GM18520 (cell line): Measurements from ENCODE around the gene GAS6.
"Not testable (repeated sequence)": the region's sequence is repeated elsewhere in the genome, so short reads cannot be mapped to it uniquely, and the experiment has no call there.

Experiments used
- ATAC-seq: cut with Tn5 transposase; IDR thresholded peaks from one replicate; pipeline ENCODE4 v1.9.1; 2021; ENCODE audit not compliant: unreplicated experiment

GAS6 gene

DNA sequence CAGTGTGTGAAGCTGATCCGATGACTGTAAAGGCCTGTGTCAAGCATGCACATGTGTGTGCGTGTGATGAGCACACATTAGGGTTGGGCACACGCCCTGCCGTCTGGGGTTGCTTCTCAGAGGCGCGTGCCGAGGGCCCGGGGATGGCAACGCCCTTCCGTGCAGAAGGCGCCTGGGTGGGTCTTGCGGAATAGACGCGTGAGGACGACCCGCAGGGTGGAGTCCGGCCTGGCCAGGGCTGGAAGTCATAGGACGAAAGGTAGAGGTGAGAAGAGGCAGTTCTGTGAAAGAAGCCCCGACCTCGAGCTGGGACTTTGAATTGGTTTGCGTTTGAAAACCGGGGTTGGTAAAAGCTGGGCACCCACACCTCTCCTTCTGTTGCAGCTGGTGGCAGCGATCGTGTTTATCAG lies 69.1 kb downstream of the GAS6 start:
- no peak for ATAC-seq

DNA sequence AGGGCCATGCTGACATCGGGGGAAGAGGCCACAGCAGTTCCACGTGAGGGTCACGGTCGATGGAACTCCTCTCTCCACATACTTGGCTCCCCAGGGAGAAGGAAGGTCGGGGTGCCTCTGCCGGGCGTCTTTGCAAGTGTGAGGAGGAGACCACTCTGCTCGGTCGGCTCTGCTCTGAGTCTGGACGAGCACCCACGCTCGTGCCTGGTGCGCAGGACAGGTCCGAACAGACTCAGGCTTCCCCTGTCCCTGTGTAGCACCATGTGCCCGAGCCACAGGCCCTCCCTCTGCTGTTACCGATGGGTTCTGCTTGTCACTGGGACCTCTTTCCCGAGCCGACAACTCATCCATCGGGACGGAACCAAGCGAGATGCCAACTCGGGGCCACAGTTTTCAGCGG lies 69.8 kb downstream of the GAS6 start:
- no peak for ATAC-seq

DNA sequence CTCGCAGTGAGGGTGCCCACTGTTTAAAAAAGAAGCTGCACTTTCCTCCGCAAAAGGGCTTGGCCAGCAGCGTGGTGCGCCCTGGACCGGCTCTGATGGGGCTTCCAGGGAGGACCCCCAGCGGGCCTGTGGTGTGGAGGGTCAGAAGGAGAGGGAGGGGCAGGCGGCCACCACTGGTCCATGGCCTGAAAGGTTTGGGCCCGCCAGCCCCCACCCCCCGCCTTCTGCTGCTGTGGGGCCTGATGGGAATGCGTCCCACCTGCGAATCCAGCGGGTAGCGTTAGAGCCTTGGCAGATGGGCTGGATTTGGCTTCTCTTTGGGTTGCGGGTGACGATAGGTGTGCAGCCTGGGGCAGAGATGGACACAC lies 70.2 kb downstream of the GAS6 start:
- ATAC-seq: no peak

DNA sequence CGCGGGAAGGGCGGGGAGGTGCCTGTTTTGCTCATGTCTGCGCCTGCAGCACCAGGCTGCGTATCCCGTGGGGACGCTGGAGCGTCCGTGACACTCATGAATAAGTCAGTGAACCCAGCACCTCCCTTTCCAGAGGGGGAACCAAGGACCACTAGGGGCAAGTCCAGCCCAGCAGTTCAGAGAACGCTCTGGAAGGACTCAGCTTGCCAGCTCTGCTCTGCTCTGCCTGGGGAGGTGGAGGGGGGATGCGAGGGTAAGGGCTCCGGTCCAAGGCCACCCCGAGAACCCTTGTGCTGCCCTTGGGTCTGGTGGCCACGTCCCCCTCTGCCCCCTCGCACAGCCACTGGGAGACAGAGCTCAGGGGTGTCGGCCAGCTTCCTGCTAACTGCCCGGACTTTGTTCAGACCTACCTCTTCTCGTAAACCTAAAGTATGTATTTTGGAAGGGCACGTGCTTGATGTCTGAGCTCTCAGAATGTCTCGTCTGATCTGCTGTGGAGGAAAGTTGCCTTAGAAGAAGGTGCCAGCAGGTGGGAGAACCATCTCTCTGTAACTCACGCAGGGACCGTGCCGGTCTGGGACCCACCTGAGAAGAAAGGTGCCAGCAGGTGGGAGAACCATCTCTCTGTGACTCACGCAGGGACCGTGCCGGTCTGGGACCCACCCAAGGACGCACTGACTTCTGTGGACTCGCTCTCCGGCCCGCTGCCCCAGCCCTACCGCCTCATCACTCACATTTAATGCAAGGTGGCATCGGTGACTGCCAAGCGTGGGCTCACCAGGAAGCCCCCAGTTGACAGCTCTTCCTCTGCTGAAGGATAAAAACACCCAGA lies 70.8 kb downstream of the GAS6 start:
- ATAC-seq: no peak

DNA sequence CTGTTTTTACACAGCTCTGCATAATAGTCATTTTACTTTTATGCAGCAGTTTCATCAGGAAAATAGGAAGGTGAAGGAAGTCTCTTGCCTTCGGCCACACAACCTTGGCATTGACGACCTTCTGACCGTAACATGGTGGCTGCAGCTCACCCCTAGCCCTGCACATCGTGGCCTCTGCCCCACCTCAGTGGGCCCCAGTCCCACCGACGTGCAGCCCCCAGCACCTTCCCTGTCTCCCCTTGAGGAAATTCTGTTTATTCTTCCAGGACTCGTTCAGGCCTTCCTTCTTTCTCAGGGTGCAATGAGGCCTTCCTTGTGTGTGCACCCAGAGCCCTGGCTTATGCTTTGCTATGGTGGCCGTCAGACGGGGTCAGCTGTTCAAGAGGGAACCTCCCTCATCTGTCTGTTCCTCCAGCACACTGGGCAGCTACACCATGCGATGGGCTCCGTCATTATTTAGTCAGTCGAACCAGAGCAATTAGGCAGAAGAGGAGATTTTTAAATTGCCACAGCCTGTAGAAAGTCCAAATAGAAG lies 71.6 kb downstream of the GAS6 start:
- no peak for ATAC-seq

DNA sequence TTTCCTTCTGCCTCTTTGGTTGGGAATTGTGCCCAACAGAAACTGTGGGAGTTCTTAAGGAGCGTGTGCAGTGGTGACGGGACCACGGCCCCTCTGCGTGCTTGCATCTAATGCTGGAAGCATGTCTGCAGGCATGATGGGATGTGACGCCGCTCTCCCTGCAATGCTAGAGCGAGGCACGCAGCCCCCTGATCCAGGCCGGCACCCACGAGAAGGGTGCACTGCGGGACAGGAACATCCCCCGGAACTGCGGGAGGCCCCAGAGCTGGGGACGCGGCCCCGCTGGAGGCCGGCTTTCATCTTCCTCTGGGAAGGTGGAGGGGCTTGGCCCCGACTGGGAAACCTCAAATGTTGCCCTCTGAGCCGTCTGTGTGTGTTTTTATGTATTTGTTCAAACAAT lies 72.1 kb downstream of the GAS6 start:
- ATAC-seq: no peak

DNA sequence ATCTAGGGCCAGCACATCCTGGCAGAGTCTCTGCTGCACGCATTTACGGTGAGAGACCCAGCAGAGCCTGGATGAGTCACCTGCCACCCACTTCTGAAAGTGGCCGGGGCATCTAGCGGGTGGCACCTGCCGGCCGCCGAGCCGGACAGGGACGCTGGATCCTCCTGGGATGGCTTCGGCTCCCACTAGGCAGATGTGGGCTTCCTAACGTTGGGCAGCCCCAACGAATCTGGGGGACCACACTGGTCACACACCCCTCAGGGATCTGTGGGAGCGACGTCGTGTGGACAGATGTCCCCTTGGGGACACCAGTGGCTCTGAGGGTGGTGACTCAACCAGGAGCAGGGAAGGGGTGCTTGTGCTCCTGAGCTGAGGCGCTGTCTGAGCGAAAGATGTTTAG lies 72.7 kb downstream of the GAS6 start:
- no peak for ATAC-seq

DNA sequence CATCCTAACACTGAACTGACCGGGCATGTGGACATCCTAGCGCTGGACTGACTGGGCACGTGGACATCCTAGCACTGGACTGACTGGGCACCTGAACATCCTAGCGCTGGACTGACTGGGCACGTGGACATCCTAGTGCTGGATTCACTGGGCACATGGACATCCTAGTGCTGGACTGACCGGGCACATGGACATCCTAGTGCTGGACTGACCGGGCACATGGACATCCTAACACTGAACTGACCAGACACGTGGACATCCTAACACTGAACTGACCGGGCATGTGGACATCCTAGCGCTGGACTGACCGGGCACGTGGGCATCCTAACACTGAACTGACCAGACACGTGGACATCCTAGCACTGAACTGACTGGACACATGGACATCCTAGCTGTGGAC lies 73.9 kb downstream of the GAS6 start:
- ATAC-seq: not testable (repeated sequence)

DNA sequence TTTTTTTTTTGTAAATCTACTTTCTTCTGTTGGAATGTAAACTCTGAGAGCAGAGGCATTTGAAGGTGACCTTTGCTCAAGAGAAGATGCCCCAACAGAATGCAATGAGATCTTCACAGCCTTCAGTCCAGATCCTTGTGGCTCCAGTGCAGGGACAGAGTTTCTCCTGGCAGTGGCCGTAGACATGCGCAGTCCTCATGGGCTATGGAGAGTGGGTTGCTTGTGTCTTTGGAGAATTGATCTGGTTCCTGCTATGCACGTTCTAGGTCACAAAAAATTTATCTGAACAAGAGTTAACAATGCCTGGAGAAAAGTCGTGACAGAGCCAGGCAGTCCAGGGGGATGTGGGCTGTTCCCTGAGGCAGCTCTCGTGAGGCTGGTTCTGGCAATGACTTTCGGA lies 74.7 kb downstream of the GAS6 start:
- ATAC-seq: no peak

DNA sequence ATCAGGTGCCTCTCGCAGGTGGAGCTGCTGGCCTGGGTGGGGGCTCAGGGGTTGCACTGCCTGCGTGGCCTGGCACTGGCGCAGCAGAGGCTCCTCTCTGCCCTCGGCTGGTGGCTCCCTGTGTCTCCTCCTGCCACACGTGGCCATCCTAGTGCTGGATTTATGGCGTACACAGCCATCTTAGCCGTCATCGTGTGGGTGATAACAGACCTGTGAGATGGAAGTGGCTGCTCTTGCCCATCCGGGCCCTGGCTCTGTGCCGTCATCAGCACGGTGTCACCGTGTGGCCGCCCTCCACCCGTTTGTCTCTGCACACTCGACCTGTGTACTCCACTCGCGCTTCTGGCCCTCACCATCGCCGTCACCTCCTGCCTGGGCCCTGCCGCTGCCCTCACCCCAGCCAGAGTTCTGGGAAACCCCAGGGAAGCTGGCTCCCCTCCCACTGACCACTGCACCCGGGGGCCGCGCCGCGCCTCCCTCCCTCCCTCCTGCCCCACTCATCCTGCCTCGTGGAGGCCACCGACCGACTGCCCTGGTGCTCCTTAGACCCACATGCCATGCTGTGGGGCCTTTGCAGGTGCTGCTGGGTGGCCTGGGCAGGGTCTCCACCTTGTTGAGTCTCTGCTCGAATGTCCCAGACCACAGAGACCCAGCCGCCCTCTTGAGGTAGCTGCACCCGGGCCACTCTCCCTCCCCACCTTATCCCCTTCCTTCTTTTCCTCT lies 75.3 kb downstream of the GAS6 start:
- ATAC-seq: no peak

DNA sequence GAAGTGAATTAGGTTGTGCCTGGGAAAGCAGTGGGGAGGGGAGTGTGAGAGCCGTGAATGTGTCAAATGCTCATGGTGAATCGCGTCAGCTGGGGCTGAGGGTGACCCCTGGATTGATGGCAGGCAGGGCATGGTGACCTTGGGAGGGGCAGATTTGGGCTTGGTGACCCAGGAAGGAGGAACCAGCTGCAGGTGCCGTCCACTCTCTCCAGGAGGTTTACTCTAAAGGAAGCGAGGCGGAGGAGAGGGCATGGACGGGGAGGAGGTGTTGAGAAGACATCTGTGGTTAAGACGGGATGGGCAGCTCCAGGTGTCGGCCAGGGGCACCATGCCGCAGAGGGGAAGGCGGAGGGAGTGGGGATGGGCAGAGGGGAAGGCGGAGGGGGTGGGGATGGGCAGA lies 76.2 kb downstream of the GAS6 start:
- no peak for ATAC-seq

DNA sequence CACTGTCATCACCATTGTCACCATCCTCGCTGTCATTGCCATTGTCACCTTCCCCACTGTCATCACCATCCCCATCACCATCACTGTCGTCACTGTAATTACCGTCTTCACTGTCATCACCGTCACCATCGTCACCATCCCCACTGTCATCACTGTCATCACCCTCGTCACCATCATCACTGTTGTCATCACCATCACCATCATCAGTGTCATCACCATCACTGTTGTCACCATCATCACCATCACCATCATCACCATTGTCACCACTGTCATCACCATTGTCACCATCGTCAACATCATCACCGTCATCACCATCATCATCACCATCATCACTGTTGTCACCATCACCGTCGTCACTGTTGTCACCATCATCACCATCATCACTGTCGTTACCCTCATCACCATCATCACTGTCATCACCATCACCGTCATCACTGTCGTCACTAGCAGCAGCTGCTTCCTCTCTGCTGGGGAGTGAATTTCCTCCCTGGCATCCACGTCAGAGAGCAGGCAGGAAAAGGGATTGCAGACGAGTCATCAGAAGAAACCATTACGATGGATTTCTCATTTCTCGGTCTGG lies 77.5 kb downstream of the GAS6 start:
- ATAC-seq: no peak

DNA sequence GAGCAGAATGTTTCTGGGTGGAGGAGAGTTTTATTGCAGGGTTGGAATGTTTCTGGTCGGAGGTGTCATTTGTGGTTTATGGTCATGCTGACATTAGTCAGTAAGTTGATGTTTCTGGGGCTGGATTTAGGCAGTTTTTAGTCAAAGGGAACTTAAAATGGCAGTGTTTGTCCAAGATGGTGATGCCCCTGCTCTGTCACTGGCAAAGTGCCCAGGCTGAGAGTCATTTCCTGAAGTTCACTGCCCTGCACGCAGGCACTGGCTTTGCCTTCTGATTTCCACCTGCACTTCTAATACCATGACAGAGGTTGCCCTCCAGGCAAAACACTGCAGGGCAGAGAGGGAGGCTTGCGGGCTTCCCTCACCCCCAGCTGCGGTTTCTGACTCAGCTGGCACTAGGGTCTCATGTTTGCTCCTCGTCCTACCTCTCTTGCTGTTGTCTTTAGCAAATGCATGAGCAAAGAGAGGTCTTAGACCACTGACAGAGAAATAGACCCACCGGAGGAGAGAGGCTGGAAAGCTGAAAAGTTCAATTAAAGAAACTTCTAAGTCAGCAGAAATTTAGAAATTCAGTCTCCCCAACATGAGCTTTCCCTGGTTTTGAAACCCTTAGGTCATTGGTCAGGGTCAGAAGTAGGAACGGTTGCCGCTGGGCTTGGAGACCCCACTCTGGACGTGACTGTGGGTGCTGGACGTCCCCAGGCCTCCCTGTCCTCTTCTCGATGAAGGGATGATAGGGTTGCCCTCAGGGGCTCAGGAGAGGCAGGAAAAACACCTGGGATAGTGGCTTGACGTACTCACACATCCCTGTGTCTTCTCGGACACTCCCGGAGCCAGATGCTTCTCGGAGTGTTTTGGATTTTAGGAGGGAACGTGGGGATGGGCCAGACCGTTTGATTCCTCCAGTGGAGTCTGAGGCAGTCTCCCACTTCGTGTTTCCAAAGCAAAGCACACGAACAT lies 78.5 kb downstream of the GAS6 start:
- no peak for ATAC-seq

DNA sequence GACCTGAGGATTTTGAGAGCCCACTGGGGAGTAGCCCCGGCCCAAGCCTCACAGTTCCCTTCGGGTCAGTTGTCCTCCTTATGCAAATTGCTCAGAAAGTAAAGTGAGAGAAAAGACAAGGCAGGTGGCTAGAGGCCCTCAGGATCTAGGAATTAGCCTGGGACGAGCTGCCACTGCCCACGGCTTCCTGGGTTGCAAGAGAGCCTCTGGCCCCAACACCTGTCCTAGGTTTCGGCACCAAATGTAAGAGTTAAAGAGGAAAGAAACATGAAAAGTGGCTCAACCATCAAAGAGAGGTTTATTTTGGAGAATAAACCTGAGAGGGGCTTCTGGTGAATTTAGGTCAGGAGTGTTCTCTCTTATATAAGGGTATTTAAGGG lies 79.2 kb downstream of the GAS6 start:
- no peak for ATAC-seq

DNA sequence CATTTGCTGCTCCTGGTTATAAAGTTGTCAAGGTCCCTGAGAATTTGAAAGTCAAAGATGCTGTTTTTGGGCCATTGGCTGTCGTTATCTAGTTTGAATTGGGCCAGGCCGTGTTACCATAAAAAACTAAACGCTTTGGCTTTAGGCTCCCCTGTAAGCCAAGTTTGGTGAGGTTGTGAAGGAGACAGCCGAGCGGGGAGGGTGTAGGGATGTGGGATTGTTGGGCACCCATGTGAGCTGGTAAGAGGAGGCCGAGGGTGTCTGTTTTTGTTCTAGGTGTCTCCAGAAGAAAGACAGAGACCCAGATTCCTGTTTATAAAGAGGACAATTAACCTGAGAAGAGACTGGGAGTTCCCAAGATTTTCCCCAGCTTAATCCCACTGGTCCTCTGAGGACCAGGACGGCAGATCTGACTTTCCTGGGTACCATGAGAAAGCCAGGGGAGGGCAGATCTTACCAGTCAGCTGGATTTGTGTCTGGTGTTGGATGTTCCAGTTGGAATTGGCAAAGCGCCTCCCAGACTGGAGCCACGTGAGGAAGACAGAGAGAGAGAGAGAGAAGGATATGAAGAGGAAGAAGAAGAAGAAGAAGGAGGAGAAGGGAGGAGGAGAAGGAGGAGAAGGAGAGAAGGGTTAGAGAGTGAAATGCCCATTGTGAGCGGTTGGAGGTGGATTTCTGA lies 79.8 kb downstream of the GAS6 start:
- no peak for ATAC-seq

DNA sequence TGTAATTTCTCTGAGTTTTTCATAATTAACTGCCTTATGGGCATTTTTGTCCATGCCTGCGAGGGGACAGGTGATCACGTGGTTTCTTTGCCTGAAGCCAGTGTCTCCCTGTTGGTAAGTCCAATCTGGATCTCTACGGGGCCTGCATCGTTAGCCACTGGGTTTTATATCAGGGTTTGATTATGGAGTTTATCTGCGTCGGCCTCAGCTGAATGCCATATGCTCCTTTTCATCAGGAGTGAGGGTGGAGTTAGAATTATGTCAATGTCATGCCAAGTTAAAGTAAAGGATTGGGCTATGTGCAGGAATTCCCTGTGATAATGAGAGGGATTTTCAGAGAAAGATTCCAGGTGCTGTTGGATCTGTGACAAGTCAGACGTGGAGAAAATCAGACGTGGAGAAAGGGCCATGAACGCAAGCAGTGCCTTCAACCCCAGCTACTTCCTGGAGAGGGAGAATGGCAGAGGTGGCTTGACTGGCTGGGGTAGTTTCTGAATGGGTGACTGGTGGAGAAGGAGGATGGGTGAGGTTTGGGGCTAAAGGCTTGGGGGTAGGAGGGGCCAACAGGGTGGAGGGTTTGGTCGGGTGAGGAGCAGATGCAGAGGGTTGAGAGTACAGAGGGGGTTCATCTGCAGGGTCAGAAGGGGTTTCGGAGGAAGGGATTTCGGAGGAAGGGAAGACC lies 80.5 kb downstream of the GAS6 start:
- no peak for ATAC-seq

DNA sequence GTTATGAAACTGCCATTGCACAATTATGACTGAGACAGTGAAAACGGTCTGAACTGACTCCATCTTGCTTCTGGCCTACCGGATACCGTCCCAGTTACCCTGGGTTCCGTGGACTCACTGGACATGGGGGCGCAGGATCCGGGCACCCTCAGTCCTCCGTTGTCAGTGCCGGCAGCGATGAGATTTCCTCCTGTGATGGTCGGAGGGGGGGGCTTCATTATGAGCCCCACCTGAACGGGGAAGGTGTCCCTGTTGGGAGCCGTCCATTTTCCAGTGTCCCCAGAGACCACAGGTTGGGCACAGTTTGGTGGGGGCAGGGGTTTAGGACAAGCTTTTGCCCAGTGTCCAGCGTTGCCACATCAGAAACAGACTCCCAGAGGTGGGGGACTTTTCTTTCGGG lies 81.4 kb downstream of the GAS6 start:
- ATAC-seq: no peak

DNA sequence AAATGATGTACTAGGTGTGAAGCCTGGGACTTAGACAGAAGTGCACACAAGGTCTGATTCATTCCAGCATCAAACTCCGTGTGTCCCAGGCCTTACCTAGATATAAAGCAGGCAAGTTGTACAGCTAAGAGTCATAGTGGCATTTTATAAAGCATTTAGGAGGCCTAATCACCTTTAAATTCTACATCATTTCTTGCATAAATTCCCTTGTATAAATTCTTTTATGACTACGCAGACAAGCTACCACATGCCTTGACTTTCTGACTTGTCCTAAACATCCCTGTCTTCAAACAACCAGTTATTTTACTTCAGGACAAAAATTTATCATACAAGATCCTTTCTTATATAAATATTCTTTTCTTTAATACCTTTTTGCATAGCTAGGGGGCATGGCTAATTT lies 82.3 kb downstream of the GAS6 start:
- ATAC-seq: no peak

DNA sequence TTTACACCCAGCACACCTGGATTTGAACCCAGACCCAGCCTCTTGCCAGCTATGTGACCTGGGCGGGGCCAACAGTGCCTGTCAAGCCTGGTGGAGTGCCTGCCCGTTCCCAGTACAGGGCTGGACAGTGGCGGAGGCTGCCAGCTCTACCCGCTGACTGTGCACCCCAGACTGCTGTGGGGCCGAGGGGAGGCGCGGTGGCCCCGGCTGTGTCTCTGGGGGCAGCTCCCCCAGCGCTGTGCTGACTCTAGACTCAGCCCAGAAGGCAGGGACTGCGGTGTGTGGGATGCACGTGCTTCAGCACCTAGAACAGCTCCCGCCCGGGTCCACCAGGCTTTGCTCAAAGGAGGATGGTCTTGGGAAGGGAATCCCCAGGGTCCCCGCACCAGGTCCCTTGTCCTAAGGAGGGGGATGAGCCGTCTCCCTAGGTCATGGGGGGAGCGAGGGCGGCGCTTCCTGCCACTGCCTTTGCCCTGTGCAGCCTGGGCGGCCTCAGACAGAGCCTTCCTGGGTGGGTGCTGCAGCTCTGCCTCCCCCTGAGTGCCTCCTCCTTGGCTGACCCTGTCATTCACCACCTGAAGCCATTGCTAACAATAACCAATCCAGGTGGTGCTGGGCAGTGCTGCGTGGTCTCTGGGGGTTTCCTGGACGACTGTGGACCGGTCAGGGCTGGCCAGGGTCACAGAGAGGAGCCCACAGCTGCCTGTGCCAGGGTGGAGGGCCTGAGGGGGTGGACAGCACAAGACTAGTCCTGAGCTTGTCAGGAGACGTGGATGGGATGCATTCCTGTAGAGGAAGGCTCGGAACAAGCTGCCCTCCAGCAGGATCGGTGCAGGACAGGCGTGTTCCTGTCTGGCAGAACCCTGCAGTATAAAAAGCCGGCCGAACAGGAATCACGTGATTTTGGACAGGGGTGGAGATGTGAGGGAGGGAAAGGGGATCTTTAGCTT lies 86.3 kb downstream of the GAS6 start:
- ATAC-seq: no peak
